A549 (cell line): ENCODE measurements around the gene PLIN4. TPM values are rescaled to one million over a fixed set of nuclear protein-coding genes. Genes with fewer than 3 reads are reported as not detected.

Experiments
- ATAC-seq, 2 experiments: fragments of 200-7000 bp in 1 of 2; fragments of >200 bp in 1 of 2; cut with Nextera tagmentation in 1 of 2; cut with Tn5 transposase in 1 of 2; 3 replicates each; pipeline versions ENCODE4 v1.8.0 to v1.9.1; 2018 to 2020; ENCODE audit warnings: mild to moderate bottlenecking in 1 of 2, moderate library complexity in 1 of 2
- CTCF ChIA-PET: fragments of 300-600 bp; sonication (Branson Sonifier 250); formaldehyde crosslinking; extraction: SDS; loops from one replicate; lab custom pipeline; 2021; ENCODE audit warnings: antibody characterized with exemption, inconsistent platforms; lab: Yijun Ruan, JAX
- POLR2A ChIA-PET: fragments of 350-600 bp; formaldehyde crosslinking; extraction: SDS; loops from one replicate; lab custom pipeline; 2021; ENCODE audit warnings: antibody characterized with exemption, inconsistent platforms; lab: Yijun Ruan, JAX
- DNase-seq, 2 experiments: peaks; one replicate each; pipeline versions ENCODE4 v3.0.0 to v3.0.0-alpha.2; 2011 to 2016; ENCODE audit warnings: low read depth in 1 of 2, low spot score in 1 of 2
- FAIRE-seq: peaks from 2 replicates; lab custom pipeline; 2011; peaks lifted over from hg19 to GRCh38; lab: Jason Lieb, UNC
- H3K27ac ChIP-seq, 2 experiments: fragments of >200 bp; sonication (Bioruptor Twin); formaldehyde crosslinking; 3 replicates each; pipeline ENCODE4 v1.5.1; 2016 to 2017
- H3K4me1 ChIP-seq: fragments of >200 bp; sonication (Bioruptor Twin); formaldehyde crosslinking; 3 replicates; pipeline ENCODE4 v1.6.1; 2016
- H3K4me2 ChIP-seq: fragments of >200 bp; sonication (Bioruptor Twin); formaldehyde crosslinking; 3 replicates; pipeline ENCODE4 v1.6.1; 2016
- H3K4me3 ChIP-seq: fragments of >200 bp; sonication (Bioruptor Twin); formaldehyde crosslinking; 3 replicates; pipeline ENCODE4 v1.5.1; 2016
- H3K9me3 ChIP-seq: fragments of >200 bp; sonication (Bioruptor Twin); formaldehyde crosslinking; 3 replicates; pipeline ENCODE4 v1.6.1; 2016
- EHMT2 ChIP-seq: fragments of 200-600 bp; sonication (generic); IDR thresholded peaks from 2 replicates; pipeline ENCODE4 v1.6.1; 2016; ENCODE audit warnings: antibody characterized with exemption, low read depth, mild to moderate bottlenecking, moderate library complexity
- ELK1 ChIP-seq: fragments of 150-350 bp; IDR thresholded peaks from 2 replicates; pipeline ENCODE4 v1.6.1; 2014; ENCODE audit warnings: low read depth, mild to moderate bottlenecking, low read length
- HES2 ChIP-seq: fragments of >200 bp; sonication (Bioruptor Twin); formaldehyde crosslinking; IDR thresholded peaks from 2 replicates; pipeline ENCODE4 v1.6.1; 2016
- KDM1A ChIP-seq: fragments of 200-600 bp; sonication (generic); IDR thresholded peaks from 2 replicates; pipeline ENCODE4 v1.6.1; 2016; ENCODE audit warnings: low read depth, mild to moderate bottlenecking
- NPAS2 ChIP-seq: fragments of 250-450 bp; sonication (Bioruptor Pico); IDR thresholded peaks from 2 replicates; pipeline ENCODE4 v1.8.0; 2022; ENCODE audit warnings: mild to moderate bottlenecking, moderate library complexity, borderline replicate concordance
- RAD21 ChIP-seq, 2 experiments: fragments of >200 bp in 1 of 2; sonication (Bioruptor Twin) in 1 of 2; formaldehyde crosslinking in 1 of 2; IDR thresholded peaks in 1 of 2; conservative IDR thresholded peaks in 1 of 2; 2 replicates in 1 of 2; 3 replicates in 1 of 2; pipeline ENCODE4 v1.6.1; 2012 to 2018; ENCODE audit warnings: inconsistent platforms in 1 of 2
- ZFP36 ChIP-seq: fragments of 450-650 bp; IDR thresholded peaks from 2 replicates; pipeline ENCODE4 v1.6.1; 2014; ENCODE audit warnings: borderline replicate concordance; ENCODE audit not compliant: partially characterized antibody
- WGBS: methylation state at CpG from one replicate; pipeline ENCODE4 v1.1.6; 2017; ENCODE audit errors: missing lambda C conversion rate; 5-methylcytosine and 5-hydroxymethylcytosine counted together
- polyA plus RNA-seq, 4 experiments: library from polyadenylated mRNA; depleted of rRNA in 3 of 4; stranded (reverse); fragments of >200 nt; fragmentation: RNase III in 1 of 4; extraction: RNeasy Plus Mini Kit Qiagen cat#74134 plus additional on column Dnase treatment in 1 of 4; gene quantifications; 2 replicates in 3 of 4; 3 replicates in 1 of 4; pipeline ENCODE4 v1.2.3, GENCODE V29; 2011 to 2017
- TF ChIP-seq, protein P1 (sequence below): fragments of >200 bp; sonication (Bioruptor Twin); formaldehyde crosslinking; IDR thresholded peaks from 3 replicates; pipeline ENCODE4 v1.6.1; 2016

Gene PLIN4
- polyA plus RNA-seq, 2 of the 4 experiments (the other 2 are of a cell fraction), result 0.04 to 0.23 TPM

DNA sequence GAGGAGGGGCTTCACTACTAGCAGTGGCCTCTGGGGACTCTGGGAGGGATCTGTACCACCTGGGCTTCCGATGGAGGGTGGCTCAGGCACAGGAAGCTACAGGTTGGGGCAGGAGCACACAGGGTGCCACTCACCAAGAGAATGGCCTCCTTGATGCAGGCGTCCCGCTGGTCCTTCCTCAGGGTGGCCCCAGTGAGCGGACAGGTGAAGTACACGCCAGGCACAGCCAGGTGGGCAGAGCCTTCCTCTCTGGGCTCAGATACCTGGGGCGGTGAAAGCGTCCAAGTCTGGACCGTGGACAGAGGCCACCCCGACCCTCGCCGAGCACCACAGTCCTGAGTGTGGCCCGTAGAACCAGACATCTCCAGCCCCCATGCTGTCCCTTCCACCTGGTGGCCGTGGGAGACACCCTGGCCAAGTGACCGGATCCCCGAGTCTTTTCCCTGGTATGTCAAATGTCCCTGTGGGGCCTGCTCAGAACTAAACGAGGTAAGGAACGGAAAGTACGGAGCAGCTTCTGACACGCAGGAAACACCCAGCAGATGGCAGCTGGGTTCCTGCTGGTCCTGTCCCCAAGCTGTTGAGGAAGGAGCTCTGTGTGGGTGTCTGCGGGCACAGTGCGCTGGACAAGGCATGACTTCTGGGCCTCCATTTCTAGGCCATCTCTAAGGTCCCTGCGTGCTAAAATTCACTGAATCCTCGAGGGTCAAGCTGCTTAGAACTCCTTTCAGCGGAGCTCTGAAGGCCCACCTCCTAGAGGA lies 65.9 kb downstream of the PLIN4 start:
- Histone ChIP-seq H3K27ac (no peak overlapping the region), H3K4me2 (no peak overlapping the region), H3K9me3 (no peaks in the 10 kb centered on the region), H3K4me1 (peaks cover 11% of the 10 kb centered on the region; the same call in 1 of the 3 replicates), H3K4me3 (no peak overlapping the region)
- no peak for TF ChIP-seq KDM1A
- TF ChIP-seq ZFP36, result no peak
- no peak for TF ChIP-seq NPAS2 (CRISPR knock-in tag)
- TF ChIP-seq ELK1, result no peak
- no peak for TF ChIP-seq RAD21 (conservative IDR thresholded peaks at IDR 0.05 in 1 of 2, IDR thresholded peaks at IDR 0.05 in 1 of 2)
- TF ChIP-seq HES2, result no peak
- TF ChIP-seq EHMT2, result no peak
- TF ChIP-seq, protein P1, sequence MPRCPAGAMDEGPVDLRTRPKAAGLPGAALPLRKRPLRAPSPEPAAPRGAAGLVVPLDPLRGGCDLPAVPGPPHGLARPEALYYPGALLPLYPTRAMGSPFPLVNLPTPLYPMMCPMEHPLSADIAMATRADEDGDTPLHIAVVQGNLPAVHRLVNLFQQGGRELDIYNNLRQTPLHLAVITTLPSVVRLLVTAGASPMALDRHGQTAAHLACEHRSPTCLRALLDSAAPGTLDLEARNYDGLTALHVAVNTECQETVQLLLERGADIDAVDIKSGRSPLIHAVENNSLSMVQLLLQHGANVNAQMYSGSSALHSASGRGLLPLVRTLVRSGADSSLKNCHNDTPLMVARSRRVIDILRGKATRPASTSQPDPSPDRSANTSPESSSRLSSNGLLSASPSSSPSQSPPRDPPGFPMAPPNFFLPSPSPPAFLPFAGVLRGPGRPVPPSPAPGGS, result no peak
- CTCF ChIA-PET, result interaction anchor here (1.1 kb wide), 1 partner anchor 52 kb away, joined by 4 read pairs; the partner anchor contains the start of gene SH3GL1
- POLR2A ChIA-PET, result no interaction called here
- DNase-seq (no peak), FAIRE-seq (no peak), ATAC-seq (no peak)
- 88% methylated on average over 17 of the region's 24 CpGs for WGBS

Other genes with a start within 250 kb of the PLIN4 start
- gene SHD, start 239.2 kb downstream of the PLIN4 start, polyA plus RNA-seq (2011; rRNA removed), result 0.08 and 0.29 TPM in 2 replicates
- gene SHD, start 239.2 kb downstream of the PLIN4 start, polyA plus RNA-seq (2017; fragmentation: RNase III; extraction: RNeasy Plus Mini Kit Qiagen cat#74134 plus additional on column Dnase treatment), result 0.29 to 0.38 TPM in 2 of 3 replicates, not detected in the other
- not detected in 2 replicates for gene TMIGD2, start 216.1 kb downstream of the PLIN4 start, polyA plus RNA-seq (2011; rRNA removed)
- gene TMIGD2, start 216.1 kb downstream of the PLIN4 start, polyA plus RNA-seq (2017; fragmentation: RNase III; extraction: RNeasy Plus Mini Kit Qiagen cat#74134 plus additional on column Dnase treatment), result not detected in 3 replicates
- 3.3 and 3.5 TPM in 2 replicates for gene FSD1, start 213.9 kb downstream of the PLIN4 start, polyA plus RNA-seq (2011; rRNA removed)
- gene FSD1, start 213.9 kb downstream of the PLIN4 start, polyA plus RNA-seq (2017; fragmentation: RNase III; extraction: RNeasy Plus Mini Kit Qiagen cat#74134 plus additional on column Dnase treatment), result 10.4 to 13.2 TPM (median 12.8 TPM) in 3 replicates
- 0.19 and 0.25 TPM in 2 replicates for gene STAP2, start 179.7 kb downstream of the PLIN4 start, polyA plus RNA-seq (2011; rRNA removed)
- 0.29 TPM in 1 of 3 replicates, not detected in the others for gene STAP2, start 179.7 kb downstream of the PLIN4 start, polyA plus RNA-seq (2017; fragmentation: RNase III; extraction: RNeasy Plus Mini Kit Qiagen cat#74134 plus additional on column Dnase treatment)
- 3.5 and 4.0 TPM in 2 replicates for gene MPND, start 174.9 kb downstream of the PLIN4 start, polyA plus RNA-seq (2011; rRNA removed)
- 11.4 to 15.2 TPM (median 14.5 TPM) in 3 replicates for gene MPND, start 174.9 kb downstream of the PLIN4 start, polyA plus RNA-seq (2017; fragmentation: RNase III; extraction: RNeasy Plus Mini Kit Qiagen cat#74134 plus additional on column Dnase treatment)
- 18.2 and 20.1 TPM in 2 replicates for gene SH3GL1, start 117.9 kb downstream of the PLIN4 start, polyA plus RNA-seq (2011; rRNA removed)
- 34.7 to 36.0 TPM (median 35.1 TPM) in 3 replicates for gene SH3GL1, start 117.9 kb downstream of the PLIN4 start, polyA plus RNA-seq (2017; fragmentation: RNase III; extraction: RNeasy Plus Mini Kit Qiagen cat#74134 plus additional on column Dnase treatment)
- 11.7 and 15.6 TPM in 2 replicates for gene CHAF1A, start 115.8 kb downstream of the PLIN4 start, polyA plus RNA-seq (2011; rRNA removed)
- 24.7 to 28.0 TPM (median 27.0 TPM) in 3 replicates for gene CHAF1A, start 115.8 kb downstream of the PLIN4 start, polyA plus RNA-seq (2017; fragmentation: RNase III; extraction: RNeasy Plus Mini Kit Qiagen cat#74134 plus additional on column Dnase treatment)
- gene UBXN6, start 60.7 kb downstream of the PLIN4 start, polyA plus RNA-seq (2011; rRNA removed), result 19.9 and 23.0 TPM in 2 replicates
- gene UBXN6, start 60.7 kb downstream of the PLIN4 start, polyA plus RNA-seq (2017; fragmentation: RNase III; extraction: RNeasy Plus Mini Kit Qiagen cat#74134 plus additional on column Dnase treatment), result 27.4 to 32.7 TPM (median 31.6 TPM) in 3 replicates
- 8.9 and 10.8 TPM in 2 replicates for gene HDGFL2, start 46.2 kb downstream of the PLIN4 start, polyA plus RNA-seq (2011; rRNA removed)
- 29.6 to 36.1 TPM (median 34.3 TPM) in 3 replicates for gene HDGFL2, start 46.2 kb downstream of the PLIN4 start, polyA plus RNA-seq (2017; fragmentation: RNase III; extraction: RNeasy Plus Mini Kit Qiagen cat#74134 plus additional on column Dnase treatment)
- 0.04 and 0.25 TPM in 2 replicates for gene PLIN5, start 16.7 kb upstream of the PLIN4 start, polyA plus RNA-seq (2011; rRNA removed)
- gene PLIN5, start 16.7 kb upstream of the PLIN4 start, polyA plus RNA-seq (2017; fragmentation: RNase III; extraction: RNeasy Plus Mini Kit Qiagen cat#74134 plus additional on column Dnase treatment), result 0.08 to 0.11 TPM in 2 of 3 replicates, not detected in the other
- gene LRG1, start 21.6 kb upstream of the PLIN4 start, polyA plus RNA-seq (2011; rRNA removed), result 0.18 and 0.21 TPM in 2 replicates
- gene LRG1, start 21.6 kb upstream of the PLIN4 start, polyA plus RNA-seq (2017; fragmentation: RNase III; extraction: RNeasy Plus Mini Kit Qiagen cat#74134 plus additional on column Dnase treatment), result 0.03 to 0.04 TPM in 2 of 3 replicates, not detected in the other
- gene SEMA6B, start 41.2 kb upstream of the PLIN4 start, polyA plus RNA-seq (2011; rRNA removed), result 5.4 and 5.7 TPM in 2 replicates
- gene SEMA6B, start 41.2 kb upstream of the PLIN4 start, polyA plus RNA-seq (2017; fragmentation: RNase III; extraction: RNeasy Plus Mini Kit Qiagen cat#74134 plus additional on column Dnase treatment), result 8.0 to 9.0 TPM (median 9.0 TPM) in 3 replicates
- 3.2 TPM in 2 replicates for gene TNFAIP8L1, start 121.0 kb upstream of the PLIN4 start, polyA plus RNA-seq (2011; rRNA removed)
- 4.9 to 5.9 TPM (median 5.4 TPM) in 3 replicates for gene TNFAIP8L1, start 121.0 kb upstream of the PLIN4 start, polyA plus RNA-seq (2017; fragmentation: RNase III; extraction: RNeasy Plus Mini Kit Qiagen cat#74134 plus additional on column Dnase treatment)
- gene MYDGF, start 151.9 kb upstream of the PLIN4 start, polyA plus RNA-seq (2011; rRNA removed), result 62.1 and 63.3 TPM in 2 replicates
- 101 to 107 TPM (median 104 TPM) in 3 replicates for gene MYDGF, start 151.9 kb upstream of the PLIN4 start, polyA plus RNA-seq (2017; fragmentation: RNase III; extraction: RNeasy Plus Mini Kit Qiagen cat#74134 plus additional on column Dnase treatment)
- gene DPP9, start 205.4 kb upstream of the PLIN4 start, polyA plus RNA-seq (2011; rRNA removed), result 10.1 and 16.3 TPM in 2 replicates
- gene DPP9, start 205.4 kb upstream of the PLIN4 start, polyA plus RNA-seq (2017; fragmentation: RNase III; extraction: RNeasy Plus Mini Kit Qiagen cat#74134 plus additional on column Dnase treatment), result 52.8 to 65.9 TPM (median 53.5 TPM) in 3 replicates